Heart left ventricle (tissue), 13 donors: ENCODE measurements around the gene TFEC.

Experiments
- CTCF ChIP-seq, 12 donors: fragments of 200-600 bp; sonication (generic) in 4 of 12; IDR thresholded peaks; one replicate each; pipeline versions ENCODE4 v1.5.0 to v1.8.0; 2018 to 2022; ENCODE audit warnings: antibody characterized with exemption in 12 of 12, mild to moderate bottlenecking in 5 of 12
- POLR2A ChIP-seq, 2 donors: fragments of 450-650 bp; IDR thresholded peaks; one replicate each; pipeline ENCODE4 v1.6.1; 2017; ENCODE audit warnings: antibody characterized with exemption in 2 of 2, mild to moderate bottlenecking in 2 of 2, moderate library complexity in 2 of 2
- donor health status: ischemic (EF 13 %, LVEDD 7.1; RV severe dilation, severe dysfunction).
- donor health status: DM: no; HTN: yes; CAD: no.
- donor health status: DM: no; HTN: no; CAD: no.
- donor health status: ischemic (EF 25% LVEDD 6.9; RV normal size, moderate dysfunction).
- donor health status: ischemic (EF 25% LVEDD 5.7; RV mildly dilated, moderate dysfunction).
- donor health status: ischemic (EF 35%, LVEDD 5.7; RV mildly dilated, moderate dysfunction).
- donor health status: nonischemic (EF 11% LVEDD 7.7; RV severe dilation, severe dysfunction).
- donor health status: DM: yes; HTN: yes; CAD: no.
- donor health status: PGD.
- donor health status: ischemic (EF 29% LVEDD 5.4; RV normal size, mild dysfunction).
- donor health status: nonischemic (EF 23%, LVEDD 6.1; RV moderate dilation, normal function).

- TF ChIP-seq CTCF (IDR thresholded peaks at IDR 0.05) (no peak), POLR2A (IDR thresholded peaks at IDR 0.05) (no peak)
Measured at GRCh38 chr7:115968171-115968570, 62.4 kb downstream of the TFEC start.
